Globus pallidus (tissue), 1 donor: ENCODE data around the gene SLCO3A1.
"Not testable (repeated sequence)": the region's sequence is repeated elsewhere in the genome, so short reads cannot be mapped to it uniquely, and the experiment has no call there.

ENCODE experiments used
- DNase-seq: peaks from one replicate; pipeline ENCODE4 v3.0.0-alpha.2; 2015; ENCODE audit warnings: low spot score

SLCO3A1 gene

GRCh38 chr15:92070251-92070650 lies 216.7 kb downstream of the SLCO3A1 start:
- DNase-seq: not testable (repeated sequence)

- DNase-seq: no peak
Measured at GRCh38 chr15:92071045-92071634, 217.6 kb downstream of the SLCO3A1 start.

- DNase-seq: no peak
Measured at GRCh38 chr15:92073044-92073785, 219.7 kb downstream of the SLCO3A1 start.

- DNase-seq: no peak
Measured at GRCh38 chr15:92074101-92074500, 220.6 kb downstream of the SLCO3A1 start.

DNA sequence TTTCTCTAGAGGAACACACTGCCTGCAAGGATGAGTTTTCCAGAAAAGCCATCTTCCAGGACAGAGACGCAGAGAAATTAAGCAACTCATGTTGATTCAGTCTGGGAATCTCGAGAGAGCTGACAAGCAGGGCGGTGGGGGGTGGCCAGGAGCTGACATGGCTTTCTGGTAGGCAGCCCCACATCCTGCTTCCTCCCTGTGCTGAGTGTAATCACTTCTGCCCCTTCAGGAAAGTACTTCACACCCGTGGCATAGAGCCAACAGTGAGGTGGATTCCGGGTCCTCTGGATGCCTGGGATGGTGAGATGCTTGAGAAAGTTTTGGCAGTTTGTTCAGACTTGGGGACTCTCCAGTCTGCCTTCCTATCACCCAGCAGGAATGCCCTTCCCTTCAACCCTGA lies 221.1 kb downstream of the SLCO3A1 start:
- DNase-seq: no peak

- no peak for DNase-seq
Measured at GRCh38 chr15:92075764-92076163, 222.3 kb downstream of the SLCO3A1 start.

DNA sequence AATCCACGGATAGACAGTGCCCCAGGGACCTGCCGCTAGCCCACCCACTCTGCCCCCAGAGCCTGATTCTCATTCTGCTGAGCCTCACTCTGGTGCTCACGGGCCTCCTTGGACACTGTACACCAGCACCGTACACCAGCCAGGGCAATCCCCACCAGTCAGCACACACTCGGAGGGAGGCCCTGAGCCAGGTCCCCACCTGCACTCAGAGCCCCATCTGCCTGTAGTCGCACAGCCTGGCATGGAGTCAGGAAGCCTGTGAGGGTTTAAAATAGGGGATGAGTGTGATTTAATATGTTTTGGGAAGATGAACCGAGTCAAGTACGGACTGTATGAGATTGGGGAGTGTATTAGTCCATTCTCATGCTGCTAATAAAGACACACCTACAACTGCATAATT lies 223.0 kb downstream of the SLCO3A1 start:
- DNase-seq: no peak

DNA sequence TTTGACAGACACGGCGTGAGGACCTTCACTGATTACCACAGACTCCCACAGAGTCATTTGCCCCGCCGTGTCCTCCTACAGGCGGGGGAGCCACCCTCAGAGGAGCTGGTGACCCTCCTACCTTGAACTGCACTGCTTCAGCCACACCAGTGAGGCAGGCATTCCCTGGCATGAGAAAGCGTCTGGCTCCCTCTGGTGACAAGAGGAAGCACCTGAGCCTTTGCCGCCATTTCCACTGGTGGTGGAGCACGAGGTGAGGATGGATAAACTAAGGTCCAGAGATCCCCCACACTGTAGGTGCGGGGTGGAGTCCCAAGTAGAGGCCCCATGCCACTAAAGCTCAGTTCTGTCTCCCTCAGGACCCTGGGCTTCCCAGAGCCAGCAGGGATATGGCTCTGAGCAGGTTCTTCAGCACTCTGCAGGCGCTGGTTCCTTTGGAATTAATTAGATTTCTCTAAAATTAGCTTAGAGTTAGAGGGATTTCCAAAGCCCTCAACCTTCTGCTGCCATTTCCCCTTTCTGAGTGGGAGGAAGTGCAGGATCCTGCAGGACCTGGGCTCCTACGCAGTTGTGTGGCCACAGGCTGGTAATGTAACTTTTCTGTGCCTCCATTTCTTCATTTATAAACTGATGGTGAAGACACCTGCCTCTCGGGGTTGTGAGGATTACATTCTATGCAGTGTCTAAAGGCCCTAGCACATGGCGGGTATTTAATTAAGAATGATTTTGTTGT lies 224.0 kb downstream of the SLCO3A1 start:
- DNase-seq: peak; percentile 68

DNA sequence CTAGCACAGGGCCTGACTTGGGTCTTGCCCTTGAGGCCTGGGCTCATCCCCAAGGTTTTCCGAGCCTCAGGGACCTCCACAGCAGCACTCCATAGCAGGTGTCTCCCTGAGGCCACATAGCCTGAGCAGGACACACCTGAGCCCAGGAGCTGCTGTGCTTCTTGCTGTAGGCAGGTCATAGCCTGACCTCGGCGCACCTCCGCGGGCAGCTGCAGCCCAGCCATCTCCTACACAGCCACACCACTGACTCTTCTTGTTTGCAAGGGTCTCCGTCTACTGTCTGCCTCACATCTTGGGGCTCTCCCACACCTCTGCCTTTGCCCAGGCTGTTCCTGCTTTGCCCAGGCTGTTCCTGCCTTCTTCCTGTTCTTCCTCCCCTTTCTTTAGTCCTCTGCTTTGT lies 224.8 kb downstream of the SLCO3A1 start:
- no peak for DNase-seq

DNA sequence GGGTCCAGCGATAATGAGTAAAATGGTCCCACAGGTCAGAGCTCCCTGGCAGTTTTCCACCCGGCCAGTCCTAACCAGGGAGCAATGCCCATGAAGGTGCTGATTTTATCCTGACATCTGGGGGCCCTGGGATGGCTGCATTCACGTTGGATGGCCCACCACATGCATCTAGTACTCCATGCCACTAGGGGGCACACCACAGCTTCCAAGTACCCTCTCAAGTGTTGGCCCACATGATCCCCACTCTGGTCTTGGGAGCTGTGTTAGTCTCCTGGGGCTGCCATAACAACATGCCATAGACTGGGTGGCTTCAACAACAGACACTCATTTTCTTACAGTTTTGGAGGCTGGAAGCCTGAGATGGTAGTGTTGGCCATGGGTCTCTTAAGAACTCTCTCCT lies 225.5 kb downstream of the SLCO3A1 start:
- DNase-seq: no peak

GRCh38 chr15:92079647-92080255 lies 226.2 kb downstream of the SLCO3A1 start:
- no peak for DNase-seq

- DNase-seq: peak; percentile 75
Measured at GRCh38 chr15:92082006-92082843, 228.7 kb downstream of the SLCO3A1 start.

DNA sequence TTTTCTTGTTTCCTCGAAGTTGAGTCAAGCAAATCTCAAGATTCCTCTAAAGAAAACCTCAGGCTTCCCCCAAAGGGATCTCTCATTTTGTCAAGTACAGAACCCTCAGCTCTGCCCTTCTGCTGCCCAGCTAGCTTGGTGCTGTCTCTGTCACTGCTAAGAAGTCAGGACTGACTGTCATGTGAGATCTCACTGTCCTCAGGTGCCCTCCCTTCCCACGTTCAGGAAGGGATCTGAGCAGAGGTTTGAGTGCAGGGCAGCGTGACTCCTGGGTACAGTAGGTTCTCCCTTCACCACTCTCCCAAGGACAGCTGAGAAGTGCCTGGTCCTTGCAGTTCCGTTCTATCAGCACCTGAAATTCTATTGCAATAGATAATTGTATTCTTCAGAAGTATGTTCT lies 229.7 kb downstream of the SLCO3A1 start:
- DNase-seq: no peak

GRCh38 chr15:92087211-92087610 lies 233.7 kb downstream of the SLCO3A1 start:
- DNase-seq: no peak

GRCh38 chr15:92091155-92091734 lies 237.7 kb downstream of the SLCO3A1 start:
- no peak for DNase-seq

- no peak for DNase-seq
Measured at GRCh38 chr15:92092289-92093105, 239.0 kb downstream of the SLCO3A1 start.

- no peak for DNase-seq
Measured at GRCh38 chr15:92095693-92096092, 242.2 kb downstream of the SLCO3A1 start.

DNA sequence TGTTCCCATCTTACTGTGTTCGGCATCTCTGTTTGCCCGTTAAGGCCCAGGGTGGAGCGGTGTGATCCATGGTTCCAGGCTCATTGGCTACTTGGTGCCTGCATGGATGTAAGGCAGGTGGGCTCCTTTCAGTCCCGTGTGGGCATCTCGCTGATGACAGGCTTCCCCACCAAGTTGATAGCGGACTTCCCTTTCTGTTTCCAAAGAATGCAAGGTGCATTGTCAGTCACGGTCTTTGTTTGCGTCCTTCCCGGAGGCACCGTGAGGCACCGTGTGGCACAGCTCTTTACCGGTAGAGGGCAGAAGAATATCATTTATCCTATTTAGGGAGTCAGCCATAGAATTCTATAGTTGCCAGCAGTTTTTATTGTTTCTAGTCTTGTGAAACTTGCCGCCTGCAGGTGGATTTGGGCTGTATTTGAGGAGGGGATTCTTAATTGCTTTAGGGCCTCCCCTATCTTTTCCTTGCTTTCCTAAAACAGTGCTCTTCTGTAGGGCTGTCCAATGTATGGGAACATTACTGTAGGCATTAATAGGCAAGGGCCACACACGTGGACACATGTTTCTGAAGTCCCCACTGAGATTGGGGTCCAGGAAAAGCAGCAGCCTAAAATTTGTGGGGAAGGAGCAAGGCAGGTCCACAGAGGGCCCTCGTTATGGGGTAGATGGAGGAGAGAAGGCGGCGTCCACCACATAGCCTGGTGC lies 244.1 kb downstream of the SLCO3A1 start:
- peak; percentile 70 for DNase-seq

GRCh38 chr15:92098869-92099268 lies 245.4 kb downstream of the SLCO3A1 start:
- DNase-seq: peak; percentile 84

GRCh38 chr15:92100301-92100700 lies 246.8 kb downstream of the SLCO3A1 start:
- DNase-seq: no peak
